ENCODE results near the gene NUP50.

NUP50 gene

GRCh38 chr22:45183974-45184373 is 20.2 kb downstream of the NUP50 start:
- H2BK5ac ChIP-seq (ENCODE audit: low read depth, low read length, poor library complexity, severe bottlenecking), result no peak overlapping the region
- DNase-seq, result no peak
- H3K4me3 ChIP-seq (ENCODE audit: insufficient read depth in 1 of 2, low read depth in 1 of 2, low read length in 2 of 2), result no peak overlapping the region
- no peak overlapping the region for H2BK12ac ChIP-seq (ENCODE audit: low read length in 2 of 2)
- H4K8ac ChIP-seq (ENCODE audit: low read length), result no peak overlapping the region
- H3K23ac ChIP-seq (ENCODE audit: low read length in 2 of 2), result no peak overlapping the region
- H3K27ac ChIP-seq (ENCODE audit: low read length, poor library complexity, severe bottlenecking), result no peak overlapping the region
- H3K36me3 ChIP-seq (ENCODE audit: control insufficient read depth in 1 of 2, insufficient read depth in 2 of 2, low read depth in 1 of 2, low read length in 2 of 2), result peaks cover 45 to 81% of the 10 kb centered on the region in 2 experiments
- H3K14ac ChIP-seq (ENCODE audit: low read length in 2 of 2), result no peak overlapping the region
- no peaks in the 10 kb centered on the region for H3K9me3 ChIP-seq (ENCODE audit: control insufficient read depth, low read length)
- H2AK5ac ChIP-seq (ENCODE audit: low read length, severe bottlenecking), result no peak overlapping the region
- WGBS, result 98% methylated on average over 13 of the region's 13 CpGs
- no peak overlapping the region for H2AFZ ChIP-seq (ENCODE audit: low read depth, low read length)
- H2BK15ac ChIP-seq (ENCODE audit: low read depth, poor library complexity, severe bottlenecking), result no peak overlapping the region
- H3K27me3 ChIP-seq (ENCODE audit: control insufficient read depth in 1 of 2, insufficient read depth in 1 of 2, low read length in 2 of 2), result no peaks in the 10 kb centered on the region
- no peak overlapping the region for H3K18ac ChIP-seq (ENCODE audit: low read depth in 1 of 2, low read length in 2 of 2)
- H3K4ac ChIP-seq (ENCODE audit: low read depth in 1 of 2, low read length in 2 of 2), result no peak overlapping the region
- no peak overlapping the region for H2BK120ac ChIP-seq (ENCODE audit: low read depth, low read length)
- H3K4me2 ChIP-seq (ENCODE audit: low read length, poor library complexity, severe bottlenecking), result no peak overlapping the region
- H3K4me1 ChIP-seq (ENCODE audit: control insufficient read depth, insufficient read depth, low read depth, low read length), result peaks cover 4% of the 10 kb centered on the region
- H3K9ac ChIP-seq (ENCODE audit: low read length), result no peak overlapping the region
- H3K79me1 ChIP-seq (replicated peaks; ENCODE audit: low read length, poor library complexity, severe bottlenecking), result peaks cover 27% of the 10 kb centered on the region
- H4K91ac ChIP-seq (ENCODE audit: low read length), result no peak overlapping the region

DNA sequence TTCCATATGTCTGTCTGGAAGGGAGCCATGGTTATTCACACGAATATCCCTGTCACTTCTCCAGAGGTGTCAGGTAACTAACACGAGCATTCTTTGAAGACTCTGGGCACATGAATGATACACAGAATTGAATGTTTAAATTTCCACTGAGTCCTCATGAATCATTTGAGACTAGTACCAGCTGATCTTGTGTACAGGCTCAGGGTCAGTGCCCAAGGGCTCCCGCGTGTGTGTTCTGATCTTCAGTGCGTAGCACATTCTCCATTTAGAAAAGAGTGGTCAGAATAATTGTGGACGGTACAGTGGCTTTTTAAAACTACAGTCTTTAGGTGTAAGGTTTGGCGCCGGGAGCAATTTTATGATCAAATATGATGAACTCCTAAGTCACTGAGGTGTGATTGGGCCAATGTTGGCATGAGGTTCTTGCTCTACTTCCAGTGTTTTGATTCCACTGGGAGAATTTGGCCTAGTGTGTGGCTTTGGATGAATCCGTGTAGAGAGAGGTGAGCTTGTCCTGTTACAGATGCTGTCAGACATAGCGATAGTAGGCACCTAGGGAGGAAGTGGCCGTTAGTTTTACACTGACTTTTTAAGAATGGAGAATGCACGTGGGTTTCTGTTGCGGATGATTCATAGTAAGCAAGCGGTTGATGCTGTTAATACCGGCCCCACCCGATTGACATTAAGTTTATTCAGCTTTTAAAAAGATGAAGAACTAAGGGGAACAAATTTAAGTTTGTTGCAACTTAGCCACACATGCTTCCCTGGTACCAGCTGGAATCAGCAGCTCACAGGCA is 22.2 kb downstream of the NUP50 start:
- H4K91ac ChIP-seq (ENCODE audit: low read length), result no peak overlapping the region
- H3K27me3 ChIP-seq (ENCODE audit: control insufficient read depth in 1 of 2, insufficient read depth in 1 of 2, low read length in 2 of 2), result no peaks in the 10 kb centered on the region
- peaks cover 42 to 62% of the 10 kb centered on the region in 2 experiments for H3K36me3 ChIP-seq (ENCODE audit: control insufficient read depth in 1 of 2, insufficient read depth in 2 of 2, low read depth in 1 of 2, low read length in 2 of 2)
- no peak overlapping the region for H2BK120ac ChIP-seq (ENCODE audit: low read depth, low read length)
- 90% methylated on average over 16 of the region's 16 CpGs for WGBS
- no peak overlapping the region for H3K23ac ChIP-seq (ENCODE audit: low read length in 2 of 2)
- no peak overlapping the region for H3K4ac ChIP-seq (ENCODE audit: low read depth in 1 of 2, low read length in 2 of 2)
- H2AK5ac ChIP-seq (ENCODE audit: low read length, severe bottlenecking), result no peak overlapping the region
- peaks cover 18% of the 10 kb centered on the region for H3K79me1 ChIP-seq (replicated peaks; ENCODE audit: low read length, poor library complexity, severe bottlenecking)
- no peak overlapping the region for H2BK15ac ChIP-seq (ENCODE audit: low read depth, poor library complexity, severe bottlenecking)
- no peak overlapping the region for H2AFZ ChIP-seq (ENCODE audit: low read depth, low read length)
- no peak for DNase-seq
- H3K4me1 ChIP-seq (ENCODE audit: control insufficient read depth, insufficient read depth, low read depth, low read length), result no peaks in the 10 kb centered on the region
- H2BK12ac ChIP-seq (ENCODE audit: low read length in 2 of 2), result no peak overlapping the region
- H3K18ac ChIP-seq (ENCODE audit: low read depth in 1 of 2, low read length in 2 of 2), result no peak overlapping the region
- H3K9ac ChIP-seq (ENCODE audit: low read length), result no peak overlapping the region
- H3K27ac ChIP-seq (ENCODE audit: low read length, poor library complexity, severe bottlenecking), result no peak overlapping the region
- no peak overlapping the region for H3K4me2 ChIP-seq (ENCODE audit: low read length, poor library complexity, severe bottlenecking)
- no peak overlapping the region for H3K4me3 ChIP-seq (ENCODE audit: insufficient read depth in 1 of 2, low read depth in 1 of 2, low read length in 2 of 2)
- H3K14ac ChIP-seq (ENCODE audit: low read length in 2 of 2), result no peak overlapping the region
- H2BK5ac ChIP-seq (ENCODE audit: low read depth, low read length, poor library complexity, severe bottlenecking), result no peak overlapping the region
- no peak overlapping the region for H4K8ac ChIP-seq (ENCODE audit: low read length)
- H3K9me3 ChIP-seq (ENCODE audit: control insufficient read depth, low read length), result no peaks in the 10 kb centered on the region

DNA sequence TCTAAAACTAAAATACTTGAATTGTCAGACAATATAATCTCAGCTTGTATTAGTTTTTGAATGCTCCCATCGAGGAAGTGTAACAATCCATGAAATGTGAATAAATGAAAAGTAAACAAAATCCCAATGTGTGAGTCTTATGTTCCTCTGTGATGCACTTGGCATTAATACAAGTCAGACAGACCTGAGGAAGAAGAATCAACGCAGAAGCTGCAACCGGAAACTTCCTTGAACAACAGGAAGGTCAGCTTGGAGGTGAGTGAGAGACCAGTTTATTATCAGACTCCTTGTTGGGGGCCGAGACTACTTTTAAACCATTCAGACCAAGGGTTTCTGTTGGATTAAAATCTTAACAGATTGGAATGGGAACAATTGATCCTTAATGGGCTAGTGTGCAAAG is 24.2 kb downstream of the NUP50 start:
- Histone ChIP-seq H3K79me1 (replicated peaks; ENCODE audit: low read length, poor library complexity, severe bottlenecking) (peaks cover 11% of the 10 kb centered on the region), H3K18ac (ENCODE audit: low read depth in 1 of 2, low read length in 2 of 2) (no peak overlapping the region), H2BK120ac (ENCODE audit: low read depth, low read length) (no peak overlapping the region), H4K91ac (ENCODE audit: low read length) (no peak overlapping the region), H3K23ac (ENCODE audit: low read length in 2 of 2) (no peak overlapping the region), H3K4ac (ENCODE audit: low read depth in 1 of 2, low read length in 2 of 2) (no peak overlapping the region), H3K27ac (ENCODE audit: low read length, poor library complexity, severe bottlenecking) (no peak overlapping the region), H3K36me3 (ENCODE audit: control insufficient read depth in 1 of 2, insufficient read depth in 2 of 2, low read depth in 1 of 2, low read length in 2 of 2) (peaks cover 38 to 47% of the 10 kb centered on the region in 2 experiments), H2BK12ac (ENCODE audit: low read length in 2 of 2) (no peak overlapping the region), H2AK5ac (ENCODE audit: low read length, severe bottlenecking) (no peak overlapping the region), H3K4me3 (ENCODE audit: insufficient read depth in 1 of 2, low read depth in 1 of 2, low read length in 2 of 2) (no peak overlapping the region), H3K4me2 (ENCODE audit: low read length, poor library complexity, severe bottlenecking) (no peak overlapping the region), H2BK5ac (ENCODE audit: low read depth, low read length, poor library complexity, severe bottlenecking) (no peak overlapping the region), H3K14ac (ENCODE audit: low read length in 2 of 2) (no peak overlapping the region), H3K27me3 (ENCODE audit: control insufficient read depth in 1 of 2, insufficient read depth in 1 of 2, low read length in 2 of 2) (no peaks in the 10 kb centered on the region), H3K9ac (ENCODE audit: low read length) (no peak overlapping the region), H2BK15ac (ENCODE audit: low read depth, poor library complexity, severe bottlenecking) (no peak overlapping the region), H3K9me3 (ENCODE audit: control insufficient read depth, low read length) (no peaks in the 10 kb centered on the region), H3K4me1 (ENCODE audit: control insufficient read depth, insufficient read depth, low read depth, low read length) (peaks cover 1% of the 10 kb centered on the region), H4K8ac (ENCODE audit: low read length) (no peak overlapping the region), H2AFZ (ENCODE audit: low read depth, low read length) (no peak overlapping the region)
- no peak for DNase-seq
- 96% methylated on average over 4 of the region's 4 CpGs for WGBS

DNA sequence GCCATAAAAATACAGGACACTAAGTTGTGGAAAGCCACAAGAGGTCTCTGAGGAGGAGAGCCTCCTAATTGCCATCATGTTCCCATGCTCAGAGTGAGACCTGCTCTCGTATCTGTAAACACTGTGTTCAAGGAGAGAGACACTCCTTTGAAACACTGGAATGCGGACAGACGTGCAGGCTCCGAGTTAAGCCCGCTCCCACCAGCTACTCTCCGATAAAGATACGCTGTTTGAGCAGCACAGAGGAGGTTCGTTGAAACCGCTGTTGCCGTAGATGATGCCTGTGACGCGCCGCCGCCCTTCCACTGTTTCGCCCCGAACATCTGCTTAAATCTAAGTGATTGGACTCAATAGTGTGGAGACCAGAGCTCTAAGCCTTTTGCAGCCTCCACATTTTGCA is 25.1 kb downstream of the NUP50 start:
- H3K14ac ChIP-seq (ENCODE audit: low read length in 2 of 2), result no peak overlapping the region
- 88% methylated on average over 16 of the region's 16 CpGs for WGBS
- no peak overlapping the region for H2BK15ac ChIP-seq (ENCODE audit: low read depth, poor library complexity, severe bottlenecking)
- no peak overlapping the region for H2BK120ac ChIP-seq (ENCODE audit: low read depth, low read length)
- H4K8ac ChIP-seq (ENCODE audit: low read length), result no peak overlapping the region
- no peak overlapping the region for H4K91ac ChIP-seq (ENCODE audit: low read length)
- H3K79me1 ChIP-seq (replicated peaks; ENCODE audit: low read length, poor library complexity, severe bottlenecking), result peaks cover 9% of the 10 kb centered on the region
- H3K9me3 ChIP-seq (ENCODE audit: control insufficient read depth, low read length), result no peaks in the 10 kb centered on the region
- H3K23ac ChIP-seq (ENCODE audit: low read length in 2 of 2), result no peak overlapping the region
- H3K9ac ChIP-seq (ENCODE audit: low read length), result no peak overlapping the region
- H2AK5ac ChIP-seq (ENCODE audit: low read length, severe bottlenecking), result no peak overlapping the region
- no peak for DNase-seq
- no peak overlapping the region for H3K4me3 ChIP-seq (ENCODE audit: insufficient read depth in 1 of 2, low read depth in 1 of 2, low read length in 2 of 2)
- no peak overlapping the region for H2AFZ ChIP-seq (ENCODE audit: low read depth, low read length)
- H3K18ac ChIP-seq (ENCODE audit: low read depth in 1 of 2, low read length in 2 of 2), result no peak overlapping the region
- no peak overlapping the region for H3K27ac ChIP-seq (ENCODE audit: low read length, poor library complexity, severe bottlenecking)
- no peak overlapping the region for H3K4ac ChIP-seq (ENCODE audit: low read depth in 1 of 2, low read length in 2 of 2)
- H3K36me3 ChIP-seq (ENCODE audit: control insufficient read depth in 1 of 2, insufficient read depth in 2 of 2, low read depth in 1 of 2, low read length in 2 of 2), result peaks cover 36 to 40% of the 10 kb centered on the region in 2 experiments
- H3K27me3 ChIP-seq (ENCODE audit: control insufficient read depth in 1 of 2, insufficient read depth in 1 of 2, low read length in 2 of 2), result no peaks in the 10 kb centered on the region
- peaks cover 2% of the 10 kb centered on the region for H3K4me1 ChIP-seq (ENCODE audit: control insufficient read depth, insufficient read depth, low read depth, low read length)
- no peak overlapping the region for H2BK12ac ChIP-seq (ENCODE audit: low read length in 2 of 2)
- H3K4me2 ChIP-seq (ENCODE audit: low read length, poor library complexity, severe bottlenecking), result no peak overlapping the region
- no peak overlapping the region for H2BK5ac ChIP-seq (ENCODE audit: low read depth, low read length, poor library complexity, severe bottlenecking)

Measured in mesenchymal stem cell (in vitro differentiated cells and primary cell).